Measurements from ENCODE around the gene HDGFL1.

HDGFL1 gene

DNA sequence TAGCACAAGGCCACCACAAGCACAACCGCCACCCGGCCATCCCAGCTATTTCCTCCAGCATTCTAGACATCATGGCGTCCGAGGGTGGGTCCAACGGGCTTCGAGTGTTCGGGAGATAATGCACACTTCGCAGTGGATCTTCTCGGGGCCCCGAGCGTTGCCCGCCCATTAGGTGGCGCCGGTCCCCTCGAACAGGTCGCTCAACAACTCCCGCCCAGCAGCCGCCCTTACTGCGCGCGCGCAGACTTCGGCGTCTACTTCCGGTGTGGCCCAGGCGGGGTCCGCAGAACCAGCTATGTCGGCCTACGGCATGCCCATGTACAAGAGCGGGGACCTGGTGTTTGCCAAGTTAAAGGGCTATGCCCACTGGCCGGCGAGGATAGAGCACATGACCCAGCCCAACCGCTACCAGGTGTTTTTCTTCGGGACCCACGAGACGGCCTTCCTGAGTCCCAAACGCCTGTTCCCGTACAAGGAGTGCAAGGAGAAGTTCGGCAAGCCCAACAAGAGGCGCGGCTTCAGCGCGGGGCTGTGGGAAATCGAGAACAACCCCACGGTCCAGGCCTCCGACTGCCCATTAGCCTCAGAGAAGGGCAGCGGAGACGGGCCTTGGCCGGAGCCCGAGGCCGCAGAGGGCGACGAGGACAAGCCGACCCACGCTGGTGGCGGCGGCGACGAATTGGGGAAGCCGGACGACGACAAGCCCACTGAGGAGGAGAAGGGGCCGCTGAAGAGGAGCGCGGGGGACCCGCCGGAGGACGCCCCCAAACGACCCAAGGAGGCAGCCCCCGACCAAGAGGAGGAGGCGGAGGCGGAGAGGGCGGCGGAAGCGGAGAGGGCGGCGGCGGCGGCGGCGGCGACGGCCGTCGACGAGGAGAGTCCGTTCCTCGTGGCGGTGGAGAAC lies at the start of gene HDGFL1:
Gene HDGFL1, plus strand, starts transcription at position 286 of the 904 bp plus-strand sequence. Its CDS starts 10 bp downstream, at position 296.
- DNase-seq (ENCODE audit: low spot score): no peak

- no peak for DNase-seq (ENCODE audit: low spot score)
These were observed 48.3 kb upstream of the HDGFL1 start for GRCh38 chr6:22521035-22521434.

- no peak for DNase-seq (ENCODE audit: low spot score)
These were observed 42.6 kb upstream of the HDGFL1 start for GRCh38 chr6:22526736-22527135.

- no peak for DNase-seq (ENCODE audit: low spot score)
These were observed 39.5 kb upstream of the HDGFL1 start for GRCh38 chr6:22529866-22530265.

- no peak for DNase-seq (ENCODE audit: low spot score)
These were observed 38.9 kb upstream of the HDGFL1 start for GRCh38 chr6:22530506-22530905.

DNA sequence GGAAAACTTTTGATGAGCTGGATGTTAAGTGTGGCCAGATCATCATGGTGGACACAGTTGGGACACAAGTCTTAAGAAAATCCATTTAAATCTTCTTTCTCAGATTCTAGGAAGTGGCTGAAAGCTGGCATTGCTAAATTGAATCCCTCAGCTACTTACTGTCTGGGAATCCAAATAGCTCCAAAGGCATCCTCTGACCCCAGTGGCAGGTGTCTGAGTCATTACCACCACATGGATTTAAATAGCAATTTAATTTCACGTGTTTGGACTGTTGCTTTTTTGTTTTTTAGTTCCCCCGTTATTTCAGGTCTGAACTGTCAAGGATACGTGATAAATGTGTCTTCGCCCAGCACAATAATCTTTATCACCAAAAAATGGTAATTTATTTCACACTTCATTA lies 33.2 kb upstream of the HDGFL1 start:
- no peak for DNase-seq (ENCODE audit: low spot score)

GRCh38 chr6:22544476-22544875 lies 24.9 kb upstream of the HDGFL1 start:
- no peak for DNase-seq (ENCODE audit: low spot score)

GRCh38 chr6:22545051-22545450 lies 24.3 kb upstream of the HDGFL1 start:
- DNase-seq (ENCODE audit: low spot score): no peak

DNA sequence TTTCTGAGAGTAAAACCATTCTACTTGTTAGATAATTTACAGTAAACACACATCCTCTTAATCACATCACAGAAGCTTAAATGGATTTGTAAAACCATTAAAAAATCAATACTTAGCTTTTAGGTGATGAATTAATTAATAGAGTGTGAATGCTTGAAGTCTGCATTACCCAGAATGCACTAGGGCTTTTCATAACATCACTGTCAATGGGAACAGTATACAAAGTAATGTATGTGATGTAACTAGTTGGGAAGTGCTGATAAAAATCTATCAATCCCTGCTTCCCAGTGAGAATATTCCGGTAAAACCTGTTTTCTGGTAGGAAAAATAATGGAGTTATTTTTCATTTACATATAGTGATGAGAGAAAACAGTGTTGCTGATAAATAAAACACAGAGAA lies 23.1 kb upstream of the HDGFL1 start:
- no peak for DNase-seq (ENCODE audit: low spot score)

DNA sequence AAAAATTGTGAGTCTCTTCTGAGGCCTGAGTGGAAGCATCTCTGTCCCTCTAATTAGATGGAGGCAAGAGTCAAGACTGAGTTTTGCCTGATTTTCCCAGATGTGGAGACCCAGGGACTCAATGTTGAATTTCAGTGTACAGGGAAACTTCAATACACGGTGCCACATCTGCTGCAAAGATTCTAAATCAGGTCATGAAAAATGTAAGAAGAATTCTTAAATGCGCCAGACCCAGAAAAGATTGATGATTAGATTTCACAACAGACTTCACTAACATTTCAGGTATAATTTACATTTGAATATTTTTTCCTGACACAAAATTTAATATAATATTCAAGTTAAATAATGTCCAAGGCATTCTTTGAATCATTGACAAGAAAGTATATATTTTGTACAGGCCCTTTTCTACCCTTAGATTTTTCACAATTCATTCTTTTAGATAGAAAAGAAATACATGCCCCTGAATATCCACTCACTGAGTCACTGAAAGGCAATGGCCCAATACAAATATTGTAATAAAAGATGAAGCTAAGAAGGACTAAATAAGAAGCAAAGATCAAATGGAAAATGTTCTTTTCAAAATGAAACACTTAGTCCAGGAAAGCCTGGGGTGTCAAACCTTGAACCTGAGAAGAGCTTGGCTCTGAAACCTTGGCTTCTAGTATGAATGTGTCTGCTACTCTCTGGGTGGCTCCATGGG lies 18.2 kb upstream of the HDGFL1 start:
- no peak for DNase-seq (ENCODE audit: low spot score)

GRCh38 chr6:22556266-22556665 lies 13.1 kb upstream of the HDGFL1 start:
- no peak for DNase-seq (ENCODE audit: low spot score)

GRCh38 chr6:22557007-22557406 lies 12.4 kb upstream of the HDGFL1 start:
- DNase-seq (ENCODE audit: low spot score): no peak

- no peak for DNase-seq (ENCODE audit: low spot score)
These were observed 11.0 kb upstream of the HDGFL1 start for GRCh38 chr6:22558288-22558882.

DNA sequence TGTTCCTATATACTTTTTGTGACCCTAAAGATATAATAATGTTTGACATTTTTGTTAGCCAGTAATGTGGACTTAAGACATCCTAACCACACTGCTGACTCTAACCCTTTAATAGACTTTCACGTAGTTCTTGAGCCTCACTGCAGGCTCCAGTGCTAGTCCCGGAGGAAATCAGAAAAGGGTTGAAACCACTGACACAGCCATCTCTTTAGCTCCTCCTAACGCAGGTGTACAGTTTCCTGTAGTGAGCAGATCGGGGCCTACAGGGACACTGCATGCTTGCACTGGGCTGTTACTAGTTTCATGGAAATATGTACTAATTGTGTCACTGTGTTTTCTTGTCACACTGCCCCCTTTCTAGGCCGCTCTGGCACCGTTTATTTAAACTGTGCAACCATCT lies 512 bp upstream of the HDGFL1 start:
- no peak for DNase-seq (ENCODE audit: low spot score)

GRCh38 chr6:22570185-22570551 lies 802 bp downstream of the HDGFL1 start:
- no peak for DNase-seq (ENCODE audit: low spot score)

- DNase-seq (ENCODE audit: low spot score): no peak
These were observed 5.8 kb downstream of the HDGFL1 start for GRCh38 chr6:22575190-22575589.

DNA sequence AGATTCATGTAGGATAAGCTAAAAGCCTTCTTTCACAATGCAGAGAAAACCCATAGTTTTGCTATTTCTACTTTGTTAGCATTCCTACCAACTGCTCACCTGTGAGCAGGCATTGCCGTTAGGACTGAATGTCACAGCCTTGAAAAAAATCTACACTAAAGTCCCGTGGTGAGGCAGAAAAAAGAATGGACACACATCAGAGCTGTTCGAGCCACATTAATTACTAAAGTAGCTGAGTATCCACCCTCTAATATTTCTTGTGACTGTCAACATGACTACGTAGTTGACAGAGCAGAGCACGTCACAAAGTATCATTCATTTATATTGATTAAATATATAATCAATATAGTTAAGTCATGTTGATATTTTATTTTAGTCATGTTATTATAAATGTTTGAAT lies 10.1 kb downstream of the HDGFL1 start:
- DNase-seq (ENCODE audit: low spot score): no peak

- DNase-seq (ENCODE audit: low spot score): no peak
These were observed 11.0 kb downstream of the HDGFL1 start for GRCh38 chr6:22580337-22580736.

- DNase-seq (ENCODE audit: low spot score): no peak
These were observed 13.2 kb downstream of the HDGFL1 start for GRCh38 chr6:22582417-22583205.

DNA sequence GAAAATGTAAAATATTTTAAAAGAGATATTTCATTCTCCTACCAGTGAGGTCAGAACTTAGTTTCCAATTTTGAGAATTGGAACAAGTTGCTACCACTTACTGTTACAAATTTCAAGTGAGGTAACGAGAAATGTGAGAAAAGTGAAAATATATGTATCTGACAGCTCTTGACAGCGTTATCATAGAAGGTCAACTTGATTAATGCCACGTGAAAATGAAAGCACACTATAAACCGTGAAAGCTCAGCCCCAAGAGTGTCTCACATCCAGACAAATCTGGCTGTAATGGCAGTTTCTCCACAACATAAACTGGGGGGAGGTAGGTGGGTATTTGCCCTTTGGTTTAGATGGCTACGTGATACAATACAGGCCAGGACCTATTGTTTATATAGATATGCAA lies 13.9 kb downstream of the HDGFL1 start:
- DNase-seq (ENCODE audit: low spot score): no peak

DNA sequence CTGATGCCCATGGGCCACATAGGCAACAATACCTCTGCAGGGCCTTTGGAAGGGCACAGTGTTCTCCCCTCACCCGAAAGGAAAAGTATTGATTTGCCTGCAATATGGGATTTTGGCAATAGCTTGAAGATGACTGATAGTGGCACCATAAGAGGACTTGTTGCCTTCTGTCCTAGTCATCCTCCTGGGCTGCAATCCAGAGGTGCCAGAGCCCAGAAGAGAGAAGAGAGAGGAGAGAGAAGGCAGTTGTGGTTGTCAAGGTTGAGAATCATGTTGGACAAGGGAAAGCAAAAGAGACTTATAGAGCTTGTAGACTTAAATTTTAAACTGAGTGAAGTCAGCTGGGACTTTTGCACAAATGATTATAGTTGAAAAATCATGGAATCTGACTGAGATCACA lies 14.6 kb downstream of the HDGFL1 start:
- DNase-seq (ENCODE audit: low spot score): no peak

DNA sequence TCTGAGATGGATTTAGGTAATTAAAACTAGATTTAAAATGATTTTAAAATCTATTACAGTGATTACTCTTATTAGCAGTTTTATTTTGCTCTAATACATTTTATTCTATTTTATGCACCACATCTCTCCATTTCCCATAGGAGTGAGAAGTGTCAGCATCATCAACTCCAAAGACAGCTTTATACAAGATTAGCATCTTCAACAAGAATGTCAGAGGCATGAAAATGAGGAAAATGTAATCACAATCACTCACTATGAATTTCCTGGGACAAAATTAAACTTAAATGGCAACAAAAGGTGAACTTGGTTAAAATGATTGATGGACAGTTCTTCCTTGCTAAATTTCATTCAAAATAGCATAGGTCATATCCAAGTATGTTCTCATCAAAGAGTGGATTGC lies 19.8 kb downstream of the HDGFL1 start:
- DNase-seq (ENCODE audit: low spot score): no peak

Measured in activated CD4-positive, alpha-beta T cell treated with anti-CD3 and anti-CD28 coated beads, Interleukin-2, Interleukin-4, amounts not matched to agents 100 ng/mL and 50 ng/mL, durations not matched to agents 16 hours and 8 hours (primary cell).